NCI-H1105 treated with DMSO at 0.1 percent for 48 hours (cell line): Measurements from ENCODE around the gene KCNT1.

Source experiments
- DNase-seq: peaks from one replicate; lab custom pipeline; 2025; lab: John Stamatoyannopoulos, UW

The KCNT1 gene

DNA sequence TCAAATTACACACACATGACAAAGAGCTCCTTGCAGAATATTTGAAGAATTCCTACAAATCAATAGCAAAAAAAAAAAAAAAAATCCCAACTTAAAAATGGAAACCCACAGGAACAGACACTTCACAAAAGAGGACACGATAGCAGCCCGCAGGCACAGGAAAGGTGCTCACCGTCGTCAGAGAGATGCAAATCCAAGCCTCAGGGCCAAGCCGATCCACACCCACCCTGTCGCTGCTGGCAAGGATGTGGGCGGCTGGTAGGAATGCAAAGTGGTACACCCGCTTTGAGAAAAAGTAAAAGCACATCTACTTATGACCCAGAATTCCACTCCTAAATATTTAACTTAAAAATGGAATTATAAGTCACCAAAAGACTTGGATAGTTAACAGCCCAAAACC lies 28.0 kb upstream of the KCNT1 start:
- DNase-seq: no peak

DNA sequence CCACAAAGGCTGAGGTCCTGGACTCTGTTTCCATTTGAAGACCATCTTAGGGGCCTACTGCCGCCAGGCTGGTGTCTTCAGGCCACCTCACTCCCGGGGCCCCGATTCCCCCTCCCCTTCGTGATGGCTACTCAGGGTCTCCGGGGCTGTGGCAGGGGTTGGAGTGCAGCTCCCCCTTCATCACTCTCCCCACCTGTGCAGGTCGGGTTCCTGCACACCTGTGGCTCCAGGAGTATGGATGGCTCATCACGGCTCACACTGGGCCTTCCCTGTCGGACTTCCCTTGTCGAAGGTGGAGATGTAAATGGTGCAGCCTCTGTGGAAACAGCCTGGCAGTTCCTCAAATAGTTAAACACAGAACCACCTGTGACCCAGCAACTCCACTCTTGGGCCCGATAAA lies 27.0 kb upstream of the KCNT1 start:
- DNase-seq: no peak

DNA sequence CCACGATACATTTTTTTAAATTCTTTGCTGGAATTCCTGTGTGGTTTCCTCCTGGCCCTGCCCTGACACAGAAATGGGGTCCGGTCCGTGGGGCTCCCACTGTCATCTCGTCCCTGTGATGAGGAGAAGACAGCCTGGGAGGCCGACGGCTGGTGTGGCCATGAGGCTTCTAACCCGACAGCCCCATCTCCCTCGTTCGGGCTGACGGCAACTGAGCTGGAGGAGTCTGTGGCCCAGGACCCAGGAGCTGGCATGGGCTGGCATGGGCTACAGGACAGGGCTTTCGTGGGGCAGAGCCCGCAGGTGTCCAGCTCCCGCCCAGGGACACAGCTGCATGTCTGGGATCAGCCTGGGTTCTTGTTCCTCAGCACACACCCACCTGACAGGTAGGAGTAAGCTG lies 25.1 kb upstream of the KCNT1 start:
- no peak for DNase-seq

DNA sequence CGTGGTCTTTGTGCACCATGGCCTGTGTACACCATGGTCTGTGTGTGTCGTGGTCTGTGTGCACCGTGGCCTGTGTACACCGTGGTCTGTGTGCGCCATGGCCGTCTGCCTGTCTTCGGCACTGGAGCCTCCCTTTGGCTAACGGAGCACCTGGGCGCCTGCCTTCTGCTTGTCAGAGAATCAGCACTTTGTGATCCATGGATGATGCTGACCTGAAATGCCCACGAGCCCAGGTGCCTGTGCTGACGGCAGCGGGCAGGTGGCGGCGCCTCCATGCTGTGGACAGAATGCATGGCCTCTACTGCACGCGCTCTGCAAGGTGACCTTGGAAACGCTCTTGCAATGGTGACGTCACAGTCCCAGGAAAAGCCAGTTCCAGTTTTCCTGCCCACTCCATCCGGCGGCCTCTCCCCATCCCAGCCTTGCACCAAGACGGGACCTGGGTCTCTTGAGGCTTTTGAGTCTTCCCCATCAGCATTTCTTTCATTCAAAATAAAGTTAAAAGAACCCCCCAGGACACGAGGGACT lies 24.3 kb upstream of the KCNT1 start:
- DNase-seq: no peak

DNA sequence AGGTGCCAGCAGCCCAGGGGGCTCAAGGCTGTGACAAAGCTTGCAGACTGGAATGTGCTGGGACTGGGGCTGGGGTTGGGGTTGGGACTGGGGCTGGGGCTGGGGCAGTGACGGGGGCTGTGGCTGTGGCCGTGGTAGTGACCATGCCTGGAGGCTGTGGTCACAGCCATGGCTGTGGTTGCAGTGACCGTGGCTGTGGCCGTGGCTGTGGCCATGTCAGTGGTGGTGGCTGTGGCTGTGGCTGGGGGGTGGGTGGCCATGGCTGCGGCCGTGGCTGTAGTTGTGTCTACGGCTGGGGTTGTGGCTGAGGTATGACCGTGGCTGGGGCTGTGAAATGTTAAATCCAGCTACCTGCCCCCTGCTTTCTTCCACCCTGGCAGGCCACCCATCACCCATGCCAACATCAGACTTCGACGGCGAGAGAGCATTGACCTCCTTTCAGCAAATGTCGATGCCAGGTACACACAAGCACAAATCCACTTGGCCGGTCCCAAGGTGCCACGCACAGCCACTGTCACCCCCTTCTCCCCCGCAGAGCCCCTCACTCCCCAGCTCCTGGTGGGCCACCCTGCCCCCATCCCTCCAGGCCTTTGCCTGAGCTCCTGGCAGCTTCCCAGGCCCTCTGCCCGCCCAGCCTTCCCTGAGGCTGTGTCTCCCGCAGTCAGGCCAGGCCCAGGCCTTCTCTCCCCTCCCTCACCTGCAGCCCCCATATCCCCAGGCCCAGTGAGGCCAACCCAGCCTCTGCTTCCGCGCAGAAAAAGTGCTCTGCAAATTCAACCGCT lies 23.6 kb upstream of the KCNT1 start:
- DNase-seq: no peak

DNA sequence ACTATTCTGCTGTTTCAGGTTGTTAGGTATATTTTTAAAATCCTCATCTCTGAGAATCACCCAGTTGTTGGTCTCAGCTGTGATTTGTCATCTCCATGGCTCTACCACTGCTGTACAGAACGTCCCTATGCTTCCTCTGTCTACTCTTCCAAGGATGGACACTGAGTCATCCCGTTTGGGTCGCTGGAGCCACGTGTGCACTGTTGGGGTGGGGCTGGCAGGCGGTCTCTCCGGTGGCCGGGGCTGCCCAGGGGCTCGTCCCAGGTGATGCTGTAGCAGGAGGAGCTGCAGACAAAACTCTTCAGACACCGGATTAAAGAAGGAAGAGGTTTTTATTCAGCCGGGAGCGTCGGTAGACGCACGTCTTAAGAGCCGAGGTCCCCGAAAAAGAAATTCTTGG lies 21.9 kb upstream of the KCNT1 start:
- DNase-seq: no peak

DNA sequence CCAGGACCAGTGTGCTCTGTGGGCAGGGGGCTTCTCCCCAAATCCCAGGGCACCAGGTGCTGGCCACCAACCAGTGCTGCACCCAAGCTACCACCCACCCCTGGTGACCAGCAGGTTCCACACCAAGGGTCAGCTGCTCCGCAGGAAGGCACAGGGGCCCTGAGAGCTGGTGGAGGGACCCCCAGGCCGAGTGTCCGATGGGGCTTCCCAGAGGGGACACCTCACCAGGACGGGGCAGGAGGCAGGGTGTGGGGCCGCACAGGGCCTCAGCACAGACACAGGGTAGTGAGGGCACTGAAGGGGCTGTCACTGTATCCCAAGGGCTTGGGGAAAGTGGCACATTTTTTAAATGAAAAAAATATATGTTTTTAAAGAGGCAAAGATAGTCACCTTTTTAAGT lies 20.8 kb upstream of the KCNT1 start:
- no peak for DNase-seq

DNA sequence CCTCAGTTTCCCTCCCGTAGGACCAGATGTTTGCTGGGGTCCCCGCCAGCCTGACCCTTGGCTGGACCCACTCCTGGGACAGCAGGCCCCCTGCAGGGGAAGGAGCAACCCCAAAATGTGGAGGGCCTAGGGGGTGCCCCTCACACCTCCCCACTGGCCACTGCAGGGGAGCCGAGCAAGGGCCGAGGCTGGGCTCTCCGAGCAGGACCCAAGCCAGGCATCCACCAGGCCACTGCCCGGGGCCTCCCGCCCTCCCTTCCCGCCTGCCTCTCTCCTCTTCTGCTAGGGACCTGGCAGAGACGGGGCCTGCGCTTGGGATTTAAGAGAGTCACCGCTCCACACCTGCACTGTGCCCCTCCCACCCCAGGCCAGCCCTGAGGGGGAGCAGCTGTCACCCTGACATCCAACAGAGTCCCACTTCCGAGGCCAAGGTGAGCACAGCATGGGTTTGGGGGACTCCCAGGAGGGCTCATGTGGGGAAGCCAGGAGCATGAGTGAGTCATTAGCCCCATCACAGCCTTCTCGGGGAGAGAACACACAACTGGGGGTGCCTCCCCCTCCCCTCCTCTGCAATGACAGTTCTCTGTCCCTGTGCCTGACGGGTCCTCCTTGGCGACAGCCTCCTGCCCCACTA lies 18.5 kb upstream of the KCNT1 start:
- DNase-seq: no peak

DNA sequence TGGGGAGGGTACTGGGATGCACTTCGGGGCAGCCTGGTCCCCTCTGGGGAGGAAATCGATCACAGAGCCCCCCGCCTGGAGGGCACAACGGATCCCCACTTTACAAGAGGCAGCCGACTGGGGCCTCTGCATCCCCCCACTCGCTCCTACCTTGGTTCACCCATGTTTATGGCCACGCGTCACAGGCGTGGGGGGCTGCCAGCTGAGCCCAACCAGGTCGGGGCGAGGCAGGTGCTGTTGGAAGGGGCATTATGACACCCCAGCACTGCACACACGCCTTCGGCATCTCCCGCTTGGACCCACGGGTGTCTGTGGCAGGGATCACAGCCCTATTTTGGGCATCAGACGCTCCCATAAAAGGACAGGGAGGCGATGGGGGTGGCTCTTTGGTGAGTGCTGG lies 17.3 kb upstream of the KCNT1 start:
- no peak for DNase-seq

DNA sequence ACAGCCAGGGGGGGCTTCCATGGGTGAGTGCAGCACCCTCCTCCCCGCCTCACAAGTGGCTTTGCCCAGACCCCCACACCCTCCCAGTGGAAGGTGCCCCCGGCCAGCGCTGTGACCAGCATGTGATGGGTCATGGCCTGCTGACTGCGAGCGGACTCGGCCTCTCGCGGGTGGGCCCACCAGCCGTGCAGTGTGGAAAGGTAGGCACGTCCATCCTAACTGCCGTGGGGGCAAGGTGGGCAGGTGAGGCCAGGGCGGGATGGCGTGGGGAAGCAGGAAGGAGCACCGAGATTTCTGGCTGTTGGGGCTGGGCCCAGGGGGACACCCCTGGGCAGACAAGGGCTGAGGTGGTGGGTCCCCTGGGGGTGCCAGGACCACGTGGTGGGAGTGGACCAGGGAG lies 14.8 kb upstream of the KCNT1 start:
- DNase-seq: no peak

DNA sequence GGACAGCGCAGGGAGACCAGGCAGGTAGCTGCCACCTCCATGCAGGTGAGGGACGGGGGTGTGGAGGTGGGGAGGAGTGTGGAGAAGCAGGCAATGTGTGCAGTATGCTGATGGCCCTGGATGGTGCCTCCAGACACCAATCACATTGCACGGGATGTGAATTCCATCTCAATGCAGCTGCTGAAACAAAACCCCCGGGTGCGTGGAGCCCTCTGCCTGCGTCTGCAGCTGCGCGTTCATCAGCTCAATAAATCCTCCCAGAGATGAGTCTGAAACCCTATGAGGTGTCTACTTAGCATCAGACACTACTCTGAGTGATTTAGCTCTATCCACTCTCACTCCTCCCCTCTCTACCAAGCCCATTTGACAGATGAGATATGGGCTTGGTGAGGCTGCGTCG lies 13.0 kb upstream of the KCNT1 start:
- no peak for DNase-seq

DNA sequence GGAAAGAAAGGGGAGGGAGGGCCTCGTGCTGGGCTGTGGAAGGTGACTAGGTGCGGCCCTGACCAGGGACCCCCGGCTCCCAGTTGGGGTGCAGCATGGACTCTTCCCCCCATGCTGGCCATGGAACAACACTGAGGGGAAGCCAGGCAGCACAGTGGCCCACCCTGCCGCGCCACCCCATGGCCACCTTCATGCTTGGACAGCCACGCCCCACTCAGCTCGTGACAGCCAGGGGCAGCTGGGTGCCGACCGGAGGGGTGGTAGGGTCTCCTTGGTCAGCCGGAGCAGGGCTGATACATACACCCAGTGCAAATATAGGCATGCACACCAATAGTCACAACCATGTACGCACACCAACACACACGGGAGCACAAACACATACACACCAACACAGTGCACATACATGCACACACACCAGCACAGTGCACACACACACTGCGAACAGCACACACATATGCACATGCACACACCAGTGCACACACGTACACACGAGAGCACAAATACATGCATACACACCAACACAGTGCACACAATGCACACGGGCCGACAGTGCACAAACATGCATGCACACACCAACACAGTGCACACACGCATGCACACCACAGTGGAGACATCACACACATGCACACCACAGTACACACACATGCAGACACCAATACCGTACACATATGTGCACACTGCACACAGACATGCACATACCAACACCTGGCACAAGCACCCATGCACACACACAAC lies 11.0 kb upstream of the KCNT1 start:
- no peak for DNase-seq

DNA sequence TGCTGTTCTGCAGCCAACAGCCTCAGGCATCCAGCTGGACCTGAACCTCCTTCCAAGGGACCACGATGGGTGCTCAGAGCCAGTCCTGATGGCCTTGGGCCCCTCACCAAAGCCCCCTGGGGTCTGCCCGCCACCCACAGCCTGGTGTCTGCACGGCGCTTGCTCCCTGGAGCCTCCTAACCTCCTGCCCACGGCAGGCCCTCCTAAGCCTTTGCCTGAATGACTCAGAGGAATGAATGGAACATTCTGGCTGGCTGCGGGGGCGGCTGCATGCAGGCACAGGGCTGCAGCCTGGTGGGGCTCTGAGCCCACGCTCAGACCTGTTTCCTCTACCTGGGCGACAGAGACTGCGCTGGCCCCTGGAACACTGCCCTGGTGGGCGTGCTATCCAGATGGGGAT lies 9.6 kb upstream of the KCNT1 start:
- DNase-seq: no peak

DNA sequence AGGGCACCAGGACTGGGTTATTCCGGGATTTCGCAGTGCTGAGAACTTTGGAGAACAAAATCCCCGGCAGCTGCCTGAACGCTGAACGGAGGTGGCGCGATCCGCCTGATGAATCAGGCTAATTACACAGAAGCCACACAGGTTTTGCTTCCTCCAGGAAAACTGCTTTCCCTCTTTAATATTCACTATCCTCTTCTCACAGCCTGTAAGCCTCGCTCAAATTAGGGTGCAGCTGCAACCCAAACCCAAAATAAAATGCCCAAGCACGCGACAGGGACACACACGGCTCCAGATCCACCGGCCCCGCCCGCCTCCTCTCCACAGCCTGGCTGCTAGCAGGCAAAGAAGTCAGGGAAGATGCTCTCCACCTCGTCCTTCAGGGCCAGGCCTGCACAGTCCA lies 8.7 kb upstream of the KCNT1 start:
- DNase-seq: no peak

DNA sequence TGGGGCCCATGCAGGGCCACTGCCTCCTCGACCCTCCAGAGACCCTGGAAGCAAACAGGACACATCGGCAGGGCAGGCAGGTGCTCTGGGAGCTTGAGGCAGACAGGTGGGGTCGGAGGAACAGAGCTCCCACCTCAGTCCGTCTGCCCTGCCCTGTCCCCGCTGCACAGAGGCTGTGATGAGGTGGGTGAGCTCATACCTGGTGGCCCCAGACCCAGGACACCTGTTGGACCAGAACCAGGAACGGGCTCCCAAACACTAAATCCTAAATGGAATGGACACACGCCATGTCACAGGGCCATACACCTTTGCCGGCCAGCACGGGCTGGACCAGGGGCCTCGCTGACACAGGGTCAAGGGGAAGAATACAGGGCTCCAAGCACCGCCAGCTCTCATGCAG lies 8.2 kb upstream of the KCNT1 start:
- DNase-seq: no peak

DNA sequence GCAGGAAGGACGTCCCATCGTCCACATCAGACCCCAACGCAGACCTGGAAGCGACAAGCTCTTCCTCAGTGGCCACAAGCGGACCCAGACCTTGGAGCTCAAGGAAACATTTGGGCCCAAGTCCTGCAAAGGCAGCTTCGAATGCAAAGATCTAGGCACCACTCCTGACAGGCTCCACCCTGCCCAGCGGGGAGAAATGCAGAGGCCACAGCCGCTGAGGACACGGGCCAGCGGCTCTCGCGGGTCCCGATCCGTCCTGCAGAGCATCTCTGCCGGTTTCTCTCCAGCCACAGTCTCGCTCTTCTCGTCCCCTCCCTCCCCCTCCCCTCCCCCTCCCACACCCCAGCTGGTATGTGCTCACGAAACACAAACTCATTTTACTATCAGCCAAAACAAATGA lies 7.6 kb upstream of the KCNT1 start:
- DNase-seq: no peak

DNA sequence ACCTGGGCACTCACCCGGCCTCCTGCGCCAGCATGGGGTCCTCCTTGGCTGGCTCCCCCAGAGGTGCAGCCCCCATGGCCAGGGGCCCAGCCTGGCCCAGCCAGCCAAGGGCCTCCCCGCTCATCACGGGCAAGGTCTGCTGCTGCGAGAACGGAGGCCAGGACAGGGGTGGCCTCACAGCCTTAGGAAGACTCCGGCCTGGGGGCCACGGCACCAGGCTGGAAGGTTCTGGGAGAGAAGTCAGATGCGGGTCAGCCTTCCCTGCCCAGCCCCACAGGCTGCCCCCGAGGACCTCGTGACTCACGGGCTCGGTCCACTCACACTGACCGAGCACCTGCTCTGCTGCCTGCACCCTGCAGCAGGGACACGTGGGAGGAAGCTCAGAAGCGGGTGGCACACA lies 6.9 kb upstream of the KCNT1 start:
- DNase-seq: no peak

DNA sequence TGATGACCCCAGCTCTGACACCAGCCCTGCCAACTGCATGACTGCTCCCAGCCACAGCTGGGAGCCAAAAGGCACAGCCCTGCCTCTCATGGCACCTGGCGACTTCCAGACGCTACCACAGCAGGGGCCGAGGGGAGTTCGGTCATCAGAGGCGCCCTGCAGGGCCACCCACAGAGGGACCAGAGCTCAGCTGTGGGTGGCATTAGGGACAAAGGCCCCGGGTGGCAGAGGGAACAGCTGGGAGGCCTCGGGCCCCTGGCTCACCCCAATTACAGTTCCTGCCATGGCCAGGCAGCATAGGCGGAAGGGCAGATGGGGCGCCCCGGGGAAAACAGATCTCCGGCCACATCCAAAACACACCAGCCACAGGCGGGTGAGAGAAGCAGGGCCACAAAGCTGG lies 6.3 kb upstream of the KCNT1 start:
- no peak for DNase-seq

DNA sequence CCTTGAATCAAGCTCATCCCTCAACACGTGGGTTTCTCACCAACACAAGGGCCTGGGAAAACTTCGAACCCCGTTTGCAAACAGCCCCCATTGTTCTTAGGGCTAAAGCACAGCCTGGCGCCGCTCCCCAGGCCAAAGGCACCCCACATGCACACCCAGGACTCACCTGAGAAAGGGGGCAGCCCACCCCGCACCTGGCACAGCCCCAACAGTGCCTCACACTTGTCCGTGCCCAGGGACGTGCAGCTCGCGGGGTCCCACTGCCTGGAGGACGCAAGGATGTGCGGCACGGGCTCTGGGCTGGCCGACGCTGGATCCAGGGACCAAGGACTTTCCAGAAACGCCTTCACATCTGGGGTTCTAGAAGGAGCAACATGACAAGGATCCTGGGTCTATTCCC lies 5.5 kb upstream of the KCNT1 start:
- DNase-seq: no peak

DNA sequence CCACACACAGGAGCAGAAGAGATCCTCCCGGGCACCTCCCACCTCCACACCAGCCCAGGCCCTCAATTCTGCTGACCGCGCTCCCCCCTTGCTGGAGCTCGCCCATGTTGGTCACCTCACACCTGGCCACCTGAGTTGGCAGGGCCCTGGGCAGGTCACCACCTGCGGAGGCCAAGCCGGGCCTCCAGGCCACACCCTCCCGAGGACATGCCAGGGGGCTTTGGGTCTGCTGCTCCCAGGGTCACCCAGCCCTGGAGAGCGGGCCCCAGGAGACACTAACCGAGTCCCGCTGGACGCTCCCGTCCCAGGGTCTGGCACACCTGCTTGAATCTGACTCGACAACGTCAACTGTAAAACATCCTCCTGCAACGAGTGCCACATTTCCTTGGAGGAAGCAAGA lies 4.8 kb upstream of the KCNT1 start:
- no peak for DNase-seq

DNA sequence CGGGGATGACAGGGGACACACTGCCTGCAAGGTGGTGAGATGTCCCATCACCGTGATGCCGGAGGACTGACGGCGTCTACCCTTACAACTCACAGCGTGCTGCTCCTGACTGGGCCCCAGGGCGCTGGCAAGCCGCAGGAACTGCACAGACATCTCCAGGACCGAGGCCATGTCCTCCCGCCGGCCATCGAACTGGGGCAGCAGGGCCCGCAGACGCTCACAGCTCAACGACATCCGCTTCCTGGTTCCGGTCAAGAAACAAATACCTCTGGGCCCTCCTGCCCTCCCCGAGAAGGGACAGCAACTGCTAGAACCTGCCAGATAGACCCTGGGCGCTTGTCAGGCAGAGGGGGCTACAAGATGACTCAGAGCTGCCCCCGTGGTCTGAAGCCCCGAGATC lies 3.7 kb upstream of the KCNT1 start:
- DNase-seq: no peak

DNA sequence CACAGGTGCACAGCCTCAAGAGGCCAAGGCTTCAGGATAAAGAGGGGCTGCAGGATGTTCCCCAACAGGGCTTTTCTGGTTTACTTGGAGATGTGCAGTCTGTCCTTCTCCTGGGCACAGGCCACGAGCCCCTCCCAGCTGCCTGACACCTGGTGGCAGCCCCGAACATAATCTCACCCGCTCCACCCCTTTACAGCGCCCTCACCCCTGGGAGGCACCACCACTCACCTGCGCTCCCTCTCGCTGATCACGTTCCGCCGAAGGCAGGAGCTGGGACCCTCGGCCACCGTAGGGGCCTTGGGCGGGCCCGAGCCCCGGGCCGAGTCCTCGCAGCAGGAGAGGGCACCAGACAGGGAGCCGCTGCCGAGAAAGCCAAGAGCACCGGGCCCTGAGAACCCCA lies 3.2 kb upstream of the KCNT1 start:
- DNase-seq: no peak

DNA sequence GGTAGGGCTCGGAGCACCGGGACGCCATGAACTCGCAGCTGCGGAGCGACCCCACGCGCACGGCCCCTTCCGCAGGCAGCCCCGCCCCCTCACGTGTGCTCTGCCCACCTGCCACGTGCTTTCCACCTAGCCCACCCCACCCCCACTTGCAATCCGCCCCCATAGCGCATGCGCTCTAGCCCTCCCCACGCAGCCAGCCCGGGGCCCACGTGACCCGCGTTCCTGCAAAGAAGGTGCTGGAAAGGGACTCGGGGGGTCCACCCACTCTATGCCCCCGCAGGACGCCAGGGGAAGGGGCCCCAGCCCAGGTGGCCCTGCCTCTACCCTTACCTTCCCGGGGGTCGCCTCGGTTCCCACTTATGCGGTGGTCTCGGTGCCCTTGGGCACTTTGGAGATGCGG lies 2.5 kb upstream of the KCNT1 start, which contains the start of gene SOHLH1:
SOHLH1 (minus strand) TSS at position 42 of the 400 bp plus-strand sequence; CDS start at position 28, 14 bp downstream.
- no peak for DNase-seq
